Suprapubic skin (tissue), 4 donors: Measurements from ENCODE around the gene DCAF15. TPM values are rescaled to one million over a fixed set of nuclear protein-coding genes. Genes with fewer than 3 reads are reported as not detected.

Experiments used
- DNase-seq, 2 donors: peaks; one replicate each; pipeline ENCODE4 v3.0.0-alpha.2; 2019; ENCODE audit warnings: low spot score in 2 of 2
- H3K27ac ChIP-seq: fragments of 200-600 bp; sonication (generic); one replicate; pipeline ENCODE4 v1.5.1; 2019
- H3K27me3 ChIP-seq: fragments of 200-600 bp; sonication (generic); one replicate; pipeline ENCODE4 v1.5.1; 2019
- H3K36me3 ChIP-seq: fragments of 200-600 bp; sonication (generic); one replicate; pipeline ENCODE4 v1.5.1; 2019
- H3K4me1 ChIP-seq: fragments of 200-600 bp; sonication (generic); one replicate; pipeline ENCODE4 v1.5.1; 2019
- H3K4me3 ChIP-seq: fragments of 200-600 bp; sonication (generic); one replicate; pipeline ENCODE4 v1.5.1; 2019; ENCODE audit warnings: mild to moderate bottlenecking
- H3K9me3 ChIP-seq: fragments of 200-600 bp; sonication (generic); one replicate; pipeline ENCODE4 v1.5.1; 2019
- CTCF ChIP-seq, 2 donors: fragments of 200-600 bp in 1 of 2; fragments of 450-650 bp in 1 of 2; sonication (generic) in 1 of 2; IDR thresholded peaks; one replicate each; pipeline ENCODE4 v1.5.1; 2016 to 2019; ENCODE audit warnings: antibody characterized with exemption in 2 of 2, mild to moderate bottlenecking in 1 of 2, moderate library complexity in 1 of 2
- EP300 ChIP-seq: sonication (generic); formaldehyde crosslinking; IDR thresholded peaks from one replicate; pipeline ENCODE4 v1.6.1; 2017; ENCODE audit warnings: antibody characterized with exemption
- POLR2A ChIP-seq, 2 donors: fragments of 450-650 bp; IDR thresholded peaks; one replicate each; pipeline ENCODE4 v1.6.1; 2017; ENCODE audit warnings: antibody characterized with exemption in 2 of 2, mild to moderate bottlenecking in 2 of 2, moderate library complexity in 2 of 2
- POLR2AphosphoS5 ChIP-seq, 3 donors: sonication (generic); formaldehyde crosslinking; IDR thresholded peaks; one replicate each; pipeline ENCODE4 v1.6.1; 2017; ENCODE audit warnings: antibody characterized with exemption in 3 of 3
- WGBS: methylation state at CpG from one replicate; pipeline ENCODE4 v1.1.5; 2018; 5-methylcytosine and 5-hydroxymethylcytosine counted together
- total RNA-seq, 4 donors: library from RNA; depleted of rRNA; stranded (reverse); fragments of >200 nt; gene quantifications; one replicate each; pipeline ENCODE4 v1.1.0, GENCODE V29; 2016

DCAF15 gene
- total RNA-seq, 4 donors from 2014 or later, result 38.3 to 52.3 (median 46.2) TPM

GRCh38 chr19:13951799-13952153, 533 bp upstream of the DCAF15 start:
- peak overlapping the region; percentile 83 for H3K4me3 ChIP-seq
- TF ChIP-seq EP300, result no peak
- no peak for TF ChIP-seq CTCF (IDR thresholded peaks at IDR 0.05)
- TF ChIP-seq POLR2A (IDR thresholded peaks at IDR 0.05), result no peak
- no peak for TF ChIP-seq POLR2AphosphoS5 (IDR thresholded peaks at IDR 0.05)
- peaks cover 21% of the 10 kb centered on the region for H3K36me3 ChIP-seq
- H3K4me1 ChIP-seq, result peaks cover 27% of the 10 kb centered on the region
- H3K9me3 ChIP-seq, result no peaks in the 10 kb centered on the region
- H3K27me3 ChIP-seq, result no peaks in the 10 kb centered on the region
- no peak overlapping the region for H3K27ac ChIP-seq
- no peak for DNase-seq
- WGBS, result 6% methylated on average over 20 of the region's 20 CpGs

GRCh38 chr19:13952931-13953531, 722 bp downstream of the DCAF15 start:
- H3K27ac ChIP-seq, result peak overlapping the region; percentile 90
- WGBS, result 0% methylated on average over 3 of the region's 13 CpGs
- TF ChIP-seq EP300 (no peak), CTCF (IDR thresholded peaks at IDR 0.05) (no peak), POLR2A (IDR thresholded peaks at IDR 0.05) (no peak), POLR2AphosphoS5 (IDR thresholded peaks at IDR 0.05) (no peak)
- H3K9me3 ChIP-seq, result no peaks in the 10 kb centered on the region
- DNase-seq, result peak in 1 of 2 donors; percentile 65
- peaks cover 27% of the 10 kb centered on the region for H3K4me1 ChIP-seq
- H3K27me3 ChIP-seq, result no peaks in the 10 kb centered on the region
- peaks cover 33% of the 10 kb centered on the region for H3K36me3 ChIP-seq
- peak overlapping the region; percentile 83 for H3K4me3 ChIP-seq

GRCh38 chr19:13954185-13954584, 1.9 kb downstream of the DCAF15 start:
- H3K9me3 ChIP-seq, result no peaks in the 10 kb centered on the region
- WGBS, result 96% methylated on average over 11 of the region's 15 CpGs
- no peak for DNase-seq
- H3K27me3 ChIP-seq, result no peaks in the 10 kb centered on the region
- H3K4me3 ChIP-seq, result peak overlapping the region; percentile 83
- peaks cover 27% of the 10 kb centered on the region for H3K4me1 ChIP-seq
- TF ChIP-seq POLR2A (IDR thresholded peaks at IDR 0.05) (no peak), EP300 (no peak), POLR2AphosphoS5 (IDR thresholded peaks at IDR 0.05) (no peak), CTCF (IDR thresholded peaks at IDR 0.05) (no peak)
- H3K36me3 ChIP-seq, result peaks cover 45% of the 10 kb centered on the region
- no peak overlapping the region for H3K27ac ChIP-seq

- WGBS, result 92% methylated on average over 25 of the region's 42 CpGs
Measured at GRCh38 chr19:13955662-13956364, 3.5 kb downstream of the DCAF15 start.

More at GRCh38 chr19:13955662-13956364, 3.5 kb downstream of the DCAF15 start:
- H3K27ac ChIP-seq, result no peak overlapping the region
- no peak overlapping the region for H3K4me3 ChIP-seq
- no peaks in the 10 kb centered on the region for H3K9me3 ChIP-seq
- H3K4me1 ChIP-seq, result peaks cover 27% of the 10 kb centered on the region
- no peak for DNase-seq
- no peak for TF ChIP-seq POLR2AphosphoS5 (IDR thresholded peaks at IDR 0.05)
- TF ChIP-seq EP300, result no peak
- TF ChIP-seq POLR2A (IDR thresholded peaks at IDR 0.05), result no peak
- TF ChIP-seq CTCF (IDR thresholded peaks at IDR 0.05), result no peak
- peaks cover 61% of the 10 kb centered on the region for H3K36me3 ChIP-seq
- H3K27me3 ChIP-seq, result no peaks in the 10 kb centered on the region
